ENCODE measurements around the gene REM2.
"Not testable (repeated sequence)": the region's sequence is repeated elsewhere in the genome, so short reads cannot be mapped to it uniquely, and the experiment has no call there.

REM2 gene

DNA sequence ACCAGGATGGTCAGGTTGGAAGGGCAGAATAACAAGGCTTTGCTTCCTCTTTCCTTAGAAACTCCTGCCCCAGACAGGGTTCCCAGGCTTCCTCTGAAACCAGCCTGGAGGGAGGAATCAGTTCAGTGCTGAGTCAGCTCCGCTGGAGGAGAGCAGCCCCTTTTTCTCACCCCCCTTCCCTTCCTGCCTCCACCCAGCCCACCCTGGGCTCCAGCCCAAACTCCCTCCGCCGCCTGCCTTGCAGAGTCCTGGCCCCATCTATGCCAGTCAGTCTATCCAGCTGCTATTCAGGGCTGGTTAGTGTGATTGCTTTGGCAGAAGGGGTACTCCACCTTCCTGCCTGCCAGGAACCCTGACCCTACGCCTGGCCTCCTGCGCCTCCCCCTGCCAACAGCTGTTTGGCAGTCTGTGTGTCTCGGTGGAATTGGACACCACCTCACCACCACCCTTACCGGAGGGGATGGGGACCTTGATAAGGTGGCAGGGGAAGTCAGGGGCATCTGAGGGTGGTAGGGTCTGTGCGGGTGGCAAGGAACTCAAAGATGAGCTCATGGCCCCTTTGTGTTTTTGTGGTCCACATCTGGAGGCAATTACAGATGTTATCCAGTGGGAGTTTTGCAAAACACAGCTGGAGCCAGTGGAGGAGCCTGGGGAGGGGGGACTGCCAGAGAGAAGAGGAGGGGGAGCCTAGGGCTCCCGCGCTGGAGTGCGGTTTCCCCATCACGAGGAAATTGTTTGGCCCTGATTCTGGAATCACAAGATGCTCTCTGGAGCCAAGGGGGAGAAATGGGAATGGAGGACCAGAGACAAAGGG, 34.5 kb upstream of the REM2 start:
- peak; percentile 88 for DNase-seq (ENCODE audit: low read depth, low spot score)

DNA sequence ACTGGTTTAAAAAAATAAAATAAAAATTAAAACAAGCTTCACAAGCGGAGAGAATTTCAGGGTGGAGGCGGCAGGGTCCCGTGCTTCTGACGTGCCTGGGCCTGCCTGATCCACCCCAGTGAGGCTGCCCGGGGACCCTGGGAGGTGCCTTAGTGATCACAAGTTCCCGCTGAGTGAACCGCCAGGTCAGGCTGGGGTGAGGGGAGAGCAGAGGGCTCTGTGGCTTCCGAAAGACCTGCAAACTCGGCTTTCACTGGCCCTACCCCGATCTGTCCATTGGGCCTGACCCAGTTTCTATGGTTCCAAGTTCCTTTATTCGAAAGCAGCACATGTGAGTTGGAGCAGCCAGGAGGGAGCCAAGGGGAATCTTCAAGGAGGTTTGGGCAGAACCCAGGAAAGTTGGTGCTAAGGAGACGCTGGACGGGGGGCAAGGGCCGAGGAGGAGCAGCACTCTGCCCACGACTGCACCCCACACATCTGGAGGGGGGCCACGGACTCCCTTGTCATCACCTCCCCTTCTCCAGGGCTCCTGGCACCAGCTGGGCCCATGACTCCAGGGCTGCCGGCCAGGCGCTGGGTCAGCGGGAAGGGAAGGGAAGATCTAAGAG, 33.7 kb upstream of the REM2 start:
- no peak for DNase-seq (ENCODE audit: low read depth, low spot score)

DNA sequence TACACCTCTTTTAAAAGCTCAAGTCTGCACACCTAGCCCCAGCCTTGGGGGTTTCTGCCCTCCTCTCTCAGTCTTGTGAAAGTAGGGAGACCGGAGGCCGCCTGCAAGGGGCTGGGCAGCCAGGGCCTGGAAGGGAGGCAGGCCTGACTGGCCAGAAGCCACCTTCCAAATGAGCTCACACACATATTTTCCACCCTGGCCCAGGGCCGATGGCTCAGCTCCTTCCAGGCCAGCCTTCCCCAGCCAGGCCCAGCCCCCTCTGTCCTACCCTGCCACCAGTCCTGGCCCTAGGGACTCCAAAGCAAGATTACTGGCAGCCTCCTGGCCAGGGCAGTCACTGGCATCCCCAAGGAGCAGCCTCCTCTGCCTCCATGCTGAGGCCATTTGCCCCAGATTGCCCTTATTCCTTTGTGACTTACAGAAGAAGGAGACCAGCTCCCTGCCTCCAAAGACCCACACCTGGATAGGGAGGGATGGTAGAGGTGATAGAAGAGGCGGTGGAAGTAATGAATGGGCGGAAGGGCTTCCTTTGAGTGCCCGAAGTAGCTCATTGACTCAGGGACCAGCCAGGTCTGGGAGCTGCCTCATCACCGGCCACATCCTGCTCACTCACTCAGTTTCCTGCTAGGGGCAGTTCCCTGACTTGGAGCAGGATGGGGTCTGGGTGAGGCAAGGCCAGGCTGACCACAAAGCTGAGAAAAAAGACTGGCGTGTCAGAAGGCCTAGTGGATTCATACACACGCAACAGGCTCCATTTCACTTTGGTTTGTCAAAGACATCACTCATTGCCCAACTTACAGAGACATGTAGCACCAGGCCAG, 31.9 kb upstream of the REM2 start:
- DNase-seq (ENCODE audit: low read depth, low spot score) = no peak

DNA sequence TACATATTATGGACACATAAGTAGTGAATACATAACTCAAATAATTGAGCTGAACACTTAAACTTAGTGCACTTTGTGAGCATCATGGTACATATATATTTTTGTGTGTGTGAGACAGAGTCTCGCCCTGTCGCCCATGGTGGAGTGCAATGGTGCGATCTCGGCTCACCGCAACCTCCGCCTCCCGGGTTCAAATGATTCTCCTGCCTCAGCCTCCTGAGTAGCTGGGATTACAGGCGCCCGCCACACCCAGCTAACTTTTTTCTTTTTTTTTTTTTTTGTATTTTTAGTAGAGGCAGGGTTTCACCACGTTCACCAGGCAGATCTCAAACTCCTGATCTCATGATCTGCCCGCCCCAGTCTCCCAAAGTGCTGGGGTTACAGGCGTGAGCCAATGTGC, 30.8 kb upstream of the REM2 start:
- DNase-seq (ENCODE audit: low read depth, low spot score) = not testable (repeated sequence)

DNA sequence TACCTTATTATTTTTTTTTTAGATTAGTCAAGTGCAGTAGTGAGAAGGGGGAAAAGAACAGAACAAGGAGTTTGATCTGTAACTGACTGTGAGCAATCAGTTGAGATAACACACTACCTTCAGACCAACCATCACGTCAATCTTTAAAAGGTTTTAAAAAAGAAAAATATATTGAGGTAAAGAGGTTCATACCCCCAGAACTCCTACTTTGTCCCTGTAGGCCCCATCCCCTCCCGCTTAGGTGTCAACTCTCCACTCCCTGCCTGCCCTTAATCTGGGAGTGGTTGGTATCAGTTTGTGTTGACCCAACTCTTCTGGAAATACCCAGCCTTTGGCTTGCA, 30.5 kb upstream of the REM2 start:
- no peak for DNase-seq (ENCODE audit: low read depth, low spot score)

DNA sequence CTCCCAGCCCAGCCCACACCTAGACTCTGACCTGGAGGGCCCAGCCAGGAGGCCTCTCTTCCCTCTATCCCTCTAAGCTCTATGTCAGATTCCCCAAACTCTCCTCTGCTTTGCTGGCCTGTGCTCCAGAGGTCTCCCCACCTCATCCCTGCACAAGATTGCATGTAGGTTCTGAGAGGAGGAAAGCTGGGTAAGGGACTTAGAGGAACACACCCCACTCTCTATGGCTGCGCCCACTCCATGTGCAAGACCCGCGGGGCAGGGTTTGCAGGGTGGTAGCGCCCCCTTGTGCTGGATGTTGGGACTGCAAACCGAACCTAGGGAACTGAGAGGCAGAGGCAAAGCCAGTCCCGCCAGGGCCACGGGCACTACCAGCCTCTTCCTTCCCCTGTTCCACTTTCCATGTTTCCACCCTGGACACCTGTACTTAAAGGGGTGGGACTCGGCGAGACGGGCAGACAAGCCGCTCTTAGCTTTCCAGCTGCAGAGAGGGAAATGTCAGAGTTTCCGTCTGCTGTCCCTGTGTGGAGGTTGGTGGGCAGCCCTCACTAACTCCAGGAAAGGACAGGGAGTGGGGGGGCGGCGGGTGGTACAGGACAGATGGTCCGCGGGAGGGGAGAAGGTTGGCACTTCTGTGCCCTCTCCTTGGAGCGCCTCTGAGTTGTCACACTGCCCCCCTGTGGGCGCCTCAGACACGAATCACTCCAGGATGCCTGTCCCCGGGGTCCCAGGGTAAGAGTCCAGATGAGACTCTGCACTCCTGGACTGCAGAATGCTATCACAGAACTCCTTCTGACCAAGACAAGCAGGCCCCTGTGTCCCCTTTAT, 29.9 kb upstream of the REM2 start:
- DNase-seq (ENCODE audit: low read depth, low spot score) = peak; percentile 65

DNA sequence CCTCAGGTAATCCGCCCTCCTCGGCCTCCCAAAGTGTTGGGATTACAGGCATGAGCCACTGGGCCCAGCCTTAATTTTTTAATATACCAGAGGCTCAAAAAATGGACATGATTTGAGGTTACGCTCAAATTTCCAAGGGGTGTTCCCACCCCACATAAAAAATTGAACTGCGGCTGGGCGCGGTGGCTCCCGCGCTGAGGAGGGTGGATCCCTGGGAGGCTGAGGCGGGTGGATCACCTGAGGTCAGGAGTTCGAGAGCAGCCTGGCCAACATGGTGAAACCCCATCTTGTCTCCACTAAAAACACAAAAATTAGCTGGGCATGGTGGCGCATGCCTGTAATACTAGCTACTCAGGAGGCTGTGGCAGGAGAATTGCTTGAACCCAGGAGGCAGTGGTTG, 28.7 kb upstream of the REM2 start:
- DNase-seq (ENCODE audit: low read depth, low spot score) = not testable (repeated sequence)

DNA sequence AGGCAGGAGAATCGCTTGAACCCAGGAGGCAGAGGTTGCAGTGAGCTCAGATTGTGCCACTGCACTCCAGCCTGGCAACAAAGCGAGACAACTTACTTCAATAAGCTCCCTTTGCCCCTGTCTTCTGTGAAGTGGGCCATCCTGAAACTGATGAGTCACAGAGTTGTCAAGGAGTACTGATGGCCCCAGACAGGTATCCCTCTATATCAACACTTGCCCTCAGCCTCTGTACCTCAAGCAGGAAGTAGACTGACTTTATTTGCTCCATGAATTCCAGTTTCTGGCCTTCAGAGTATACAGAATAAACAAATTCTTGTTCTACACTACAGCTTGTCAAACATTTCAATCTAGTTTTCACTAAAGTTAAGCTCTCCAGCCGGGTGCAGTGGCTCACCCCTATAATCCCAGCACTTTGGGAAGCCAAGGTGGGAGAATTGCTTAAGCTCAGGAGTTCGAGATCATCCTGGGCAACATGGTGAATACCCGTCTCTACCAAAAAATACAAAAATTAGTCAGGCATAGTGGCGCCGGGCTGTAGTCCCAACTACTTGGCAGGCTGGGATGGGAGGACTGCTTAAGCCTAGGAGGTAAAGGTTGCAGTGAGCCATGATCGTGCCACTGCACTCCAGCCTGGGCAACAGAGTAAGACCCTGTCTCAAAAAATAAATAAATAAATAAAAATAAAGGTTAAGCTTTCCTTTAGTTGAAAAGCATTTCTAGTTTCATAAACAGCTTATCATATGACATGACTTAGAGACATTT, 27.9 kb upstream of the REM2 start:
- DNase-seq (ENCODE audit: low read depth, low spot score) = no peak

DNA sequence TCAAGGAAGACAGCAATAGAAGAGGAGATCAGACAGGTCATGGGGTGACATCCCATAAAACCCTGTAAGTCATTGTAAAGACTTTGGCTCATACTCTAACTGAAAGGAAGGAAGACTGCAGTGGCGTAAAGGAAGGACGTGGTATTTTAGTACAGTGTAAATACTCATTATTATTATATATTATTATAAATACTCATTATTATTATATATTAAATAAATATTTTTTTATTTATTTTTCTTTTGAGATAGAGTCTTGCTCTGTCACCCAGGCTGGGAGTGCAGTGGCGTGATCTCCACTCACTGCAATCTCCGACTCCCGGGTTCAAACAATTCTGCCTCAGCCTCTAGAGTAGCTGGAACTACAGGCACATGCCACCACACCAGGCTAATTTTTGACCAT, 26.6 kb upstream of the REM2 start:
- DNase-seq (ENCODE audit: low read depth, low spot score) = no peak

DNA sequence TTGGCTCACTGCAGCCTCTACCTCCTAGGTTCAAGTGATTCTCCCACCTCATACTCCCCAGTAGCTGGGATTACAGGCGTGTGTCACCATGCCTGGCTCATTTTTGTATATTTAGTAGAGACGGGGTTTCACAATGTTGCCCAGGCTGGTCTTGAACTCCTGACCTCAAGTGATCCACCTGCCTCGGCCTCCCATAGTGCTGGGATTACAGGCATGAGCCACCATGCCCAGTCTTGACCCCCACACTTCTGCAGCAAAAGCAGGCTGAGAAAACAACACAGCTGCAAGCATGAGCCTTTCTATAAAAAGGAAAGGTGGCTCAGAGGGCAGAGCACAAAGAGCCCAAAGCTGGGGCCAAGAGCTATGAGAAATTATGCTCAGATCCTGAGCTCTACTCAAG, 22.6 kb upstream of the REM2 start:
- not testable (repeated sequence) for DNase-seq (ENCODE audit: low read depth, low spot score)

DNA sequence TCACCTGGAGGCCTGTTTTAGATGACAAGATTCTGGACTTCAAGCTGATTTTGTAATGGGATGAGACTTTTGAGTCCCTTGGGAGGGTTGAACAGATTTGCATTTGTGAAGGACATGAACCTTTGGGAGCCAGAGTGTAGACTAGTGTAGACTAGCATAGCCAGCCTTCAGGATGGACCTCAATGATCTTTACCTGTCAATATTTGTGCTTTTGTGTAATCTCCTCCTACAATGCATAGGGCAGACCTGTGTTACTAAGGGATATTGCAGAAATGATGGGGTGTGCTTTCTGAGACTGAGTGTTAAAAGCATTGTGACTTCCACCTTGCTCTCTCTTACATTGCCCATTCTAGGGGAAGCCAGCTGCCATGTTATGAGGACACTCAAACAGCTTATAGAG, 21.4 kb upstream of the REM2 start:
- DNase-seq (ENCODE audit: low read depth, low spot score) = no peak

DNA sequence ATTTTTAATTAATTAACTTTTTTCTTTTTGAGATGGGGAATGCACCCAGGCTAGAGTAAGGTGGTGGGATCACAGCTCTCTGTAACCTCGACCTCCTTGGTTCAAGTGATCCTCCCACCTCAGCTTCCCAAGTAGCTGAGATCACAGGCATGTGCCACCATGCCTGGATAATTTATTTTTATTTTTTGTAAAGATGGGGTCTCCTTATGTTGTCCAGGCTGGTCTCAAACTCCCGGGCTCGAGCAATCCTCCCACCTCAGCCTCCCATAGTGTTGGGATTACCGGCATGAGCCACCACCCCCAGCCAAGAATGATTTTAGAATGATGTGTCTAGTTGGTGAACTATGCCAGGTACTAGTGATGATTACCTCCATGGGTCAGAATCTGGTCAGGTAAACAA, 18.0 kb upstream of the REM2 start:
- no peak for DNase-seq (ENCODE audit: low read depth, low spot score)

DNA sequence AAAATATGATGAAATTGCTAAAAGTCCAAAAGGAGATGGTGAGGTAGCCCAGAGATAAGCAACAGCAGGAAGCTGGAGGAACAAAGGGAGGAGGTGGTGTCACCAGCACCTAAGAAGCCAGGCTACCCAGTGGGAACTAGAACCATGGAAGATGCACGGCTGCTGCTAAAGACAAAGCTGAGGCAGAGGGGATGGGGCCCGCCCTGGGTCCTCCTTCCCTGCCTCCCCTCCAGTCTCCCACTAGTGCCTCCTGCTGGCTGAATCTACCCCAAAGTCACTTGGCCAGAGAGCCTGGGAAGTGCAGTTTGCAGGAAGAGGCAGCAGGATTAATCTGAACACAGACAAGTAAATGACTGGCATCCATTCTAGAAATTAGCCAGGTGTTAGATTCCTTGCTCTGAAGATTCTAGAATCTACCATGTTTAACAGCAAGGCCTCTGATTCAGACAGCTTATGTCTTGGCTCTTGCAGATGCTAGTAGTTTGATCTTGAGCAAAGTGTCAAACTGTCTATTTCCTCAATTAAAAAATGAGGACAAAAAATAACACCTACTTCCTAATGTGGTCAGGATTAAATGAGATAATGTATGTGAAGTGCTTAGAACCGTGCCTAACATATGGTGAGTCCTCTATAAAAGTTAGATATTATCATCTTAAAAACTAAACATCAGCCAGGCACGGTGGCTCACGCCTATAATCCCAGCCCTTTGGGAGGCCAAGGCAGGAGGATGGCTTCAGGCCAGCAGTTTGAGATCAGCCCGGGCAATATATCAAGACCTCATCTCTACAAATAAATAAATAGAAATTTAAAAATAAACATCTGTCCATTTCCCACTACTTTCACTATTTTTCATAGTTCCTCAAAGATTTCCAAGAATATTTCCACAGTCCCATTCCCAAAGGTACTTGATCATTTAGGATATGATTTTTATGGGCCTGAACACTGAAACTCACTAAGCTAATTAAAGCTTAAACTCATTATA, 17.3 kb upstream of the REM2 start:
- DNase-seq (ENCODE audit: low read depth, low spot score) = no peak

DNA sequence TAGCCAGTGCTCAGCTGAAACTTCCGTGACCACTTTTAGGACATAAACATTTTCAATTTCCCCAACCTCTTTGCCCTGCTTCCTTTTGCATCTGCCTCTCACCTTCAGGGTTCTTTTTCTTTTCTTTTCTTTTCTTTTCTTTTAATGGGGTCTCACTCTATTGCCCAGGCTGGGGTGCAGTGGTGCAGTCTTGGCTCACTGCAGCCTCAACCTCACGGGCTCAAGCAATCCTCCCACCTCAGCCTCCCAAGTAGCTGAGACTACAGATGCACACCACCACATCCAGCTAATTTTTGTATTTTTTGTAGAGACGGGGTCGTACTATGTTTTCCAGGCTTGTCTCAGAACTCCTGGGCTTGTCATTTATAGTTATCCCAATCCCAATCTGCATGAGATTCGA, 16.1 kb upstream of the REM2 start:
- DNase-seq (ENCODE audit: low read depth, low spot score) = no peak

DNA sequence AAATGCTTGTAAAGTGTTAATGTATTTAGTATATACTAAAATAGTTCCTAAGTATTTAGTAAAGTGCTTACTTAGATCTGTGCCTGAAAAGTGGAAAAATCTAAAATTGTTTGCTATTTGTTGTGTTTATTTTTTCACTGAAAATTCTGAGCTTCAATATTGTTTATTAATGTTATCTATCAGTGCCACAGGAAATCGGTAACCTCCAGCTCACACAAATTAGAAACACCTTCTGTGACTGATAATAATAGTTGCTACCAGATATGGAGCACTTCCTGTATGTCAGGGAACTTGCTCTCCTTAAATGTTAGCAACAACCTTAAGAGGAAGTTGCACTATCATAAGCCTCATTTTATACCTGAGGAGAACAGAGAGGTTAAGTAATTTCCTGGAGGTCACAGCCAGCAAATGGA, 12.2 kb upstream of the REM2 start:
- no peak for DNase-seq (ENCODE audit: low read depth, low spot score)

DNA sequence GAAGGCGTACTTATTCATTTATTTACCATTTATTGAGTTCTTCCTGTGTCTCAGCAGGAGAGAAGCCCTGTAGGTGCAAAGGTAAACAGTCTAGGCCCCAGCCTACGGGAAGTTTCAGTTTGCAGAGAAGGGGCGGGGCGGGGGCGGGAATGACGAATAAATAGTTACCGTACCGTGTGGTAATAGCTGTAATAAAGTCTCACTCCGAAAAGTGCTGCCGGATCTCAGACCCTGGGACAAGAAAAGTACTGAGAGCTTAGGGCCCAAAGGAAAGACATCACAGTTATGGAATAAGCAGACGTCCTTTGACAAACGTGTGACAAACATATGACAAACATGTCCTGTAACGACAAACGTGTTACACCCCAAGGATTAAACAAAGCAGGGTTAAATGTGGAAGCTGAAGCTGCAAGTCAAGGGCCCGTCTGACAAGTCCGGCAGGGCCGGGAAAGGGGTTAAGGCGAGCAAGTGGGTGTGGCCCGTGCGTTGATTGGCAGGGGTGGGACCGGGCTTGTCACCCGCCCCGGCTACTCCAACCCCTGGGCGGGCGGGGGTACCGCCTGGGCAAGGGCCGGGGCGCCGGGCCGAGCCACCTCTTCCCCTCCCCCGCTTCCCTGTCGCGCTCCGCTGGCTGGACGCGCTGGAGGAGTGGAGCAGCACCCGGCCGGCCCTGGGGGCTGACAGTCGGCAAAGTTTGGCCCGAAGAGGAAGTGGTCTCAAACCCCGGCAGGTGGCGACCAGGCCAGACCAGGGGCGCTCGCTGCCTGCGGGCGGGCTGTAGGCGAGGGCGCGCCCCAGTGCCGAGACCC, 11.6 kb upstream of the REM2 start, which contains the start of gene LRP10:
TSS of gene LRP10 (plus strand) at position 517 of the 809 bp plus-strand sequence. CDS start 564 bp downstream, outside the sequence.
- peak; percentile 65 for DNase-seq (ENCODE audit: low read depth, low spot score)

DNA sequence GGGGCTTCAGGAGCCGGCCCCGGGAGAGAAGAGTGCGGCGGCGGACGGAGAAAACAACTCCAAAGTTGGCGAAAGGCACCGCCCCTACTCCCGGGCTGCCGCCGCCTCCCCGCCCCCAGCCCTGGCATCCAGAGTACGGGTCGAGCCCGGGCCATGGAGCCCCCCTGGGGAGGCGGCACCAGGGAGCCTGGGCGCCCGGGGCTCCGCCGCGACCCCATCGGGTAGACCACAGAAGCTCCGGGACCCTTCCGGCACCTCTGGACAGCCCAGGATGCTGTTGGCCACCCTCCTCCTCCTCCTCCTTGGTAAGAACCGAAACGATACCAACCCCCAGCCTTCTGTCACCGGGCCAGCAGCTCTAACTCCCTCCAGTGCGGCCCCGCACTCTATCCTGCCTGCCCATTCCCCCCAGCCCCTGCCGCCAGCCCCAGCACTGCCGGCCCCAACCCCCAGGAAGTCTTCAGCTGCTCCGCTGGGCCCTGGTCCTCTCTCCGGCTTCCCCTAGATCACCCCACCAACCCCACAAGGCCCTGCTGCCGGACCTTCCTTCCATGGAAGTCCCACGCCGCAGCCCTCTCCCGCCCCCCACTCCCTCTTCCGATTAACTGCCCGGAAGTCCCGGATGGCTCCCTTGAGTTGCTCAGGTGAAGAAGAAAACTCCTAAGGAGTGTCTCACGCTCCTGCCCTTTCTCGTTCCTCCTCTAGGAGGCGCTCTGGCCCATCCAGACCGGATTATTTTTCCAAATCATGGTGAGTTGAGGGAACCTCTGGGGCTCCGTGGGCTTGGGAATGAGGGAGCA, 10.8 kb upstream of the REM2 start:
- peak; percentile 73 for DNase-seq (ENCODE audit: low read depth, low spot score)
